Hepatocyte (in vitro differentiated cells): ENCODE data around the gene ODC1.

Experiments
- CTCF ChIP-seq: fragments of 200-600 bp; sonication (generic); IDR thresholded peaks from 2 replicates; pipeline ENCODE4 v1.5.1; 2016; ENCODE audit warnings: antibody characterized with exemption, mild to moderate bottlenecking; ENCODE audit not compliant: poor library complexity
- EZH2 ChIP-seq: fragments of 200-600 bp; sonication (generic); IDR thresholded peaks from 2 replicates; pipeline ENCODE4 v1.6.1; 2016; ENCODE audit warnings: antibody characterized with exemption, mild to moderate bottlenecking, borderline replicate concordance
- EZH2phosphoT487 ChIP-seq: fragments of 200-600 bp; sonication (generic); IDR thresholded peaks from one replicate; pipeline ENCODE4 v1.6.1; 2018; ENCODE audit warnings: antibody characterized with exemption, mild to moderate bottlenecking, low read depth, moderate library complexity; ENCODE audit not compliant: unreplicated experiment, severe bottlenecking

DNA sequence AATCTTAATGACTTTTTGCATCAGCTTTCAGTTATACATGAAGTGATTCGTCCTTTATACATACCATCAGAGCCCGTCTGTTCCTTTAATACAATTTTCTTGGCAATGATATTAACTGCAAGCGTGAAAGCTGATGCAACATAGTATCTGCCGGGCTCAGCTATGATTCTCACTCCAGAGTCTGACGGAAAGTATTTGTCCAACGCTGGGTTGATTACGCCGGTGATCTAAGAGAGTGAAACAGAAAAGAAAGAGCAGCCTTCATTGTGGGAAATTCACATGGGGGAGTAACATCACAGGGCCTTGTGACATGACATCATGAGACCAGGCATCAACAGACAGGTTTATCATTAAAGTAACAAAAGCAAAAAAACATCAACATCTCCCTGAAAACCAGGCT, 6.2 kb downstream of the ODC1 start:
- TF ChIP-seq CTCF (no peak), EZH2phosphoT487 (no peak), EZH2 (no peak)
